Loucy (cell line): ENCODE data around the gene UBR1.

Experiments
- H2AFZ ChIP-seq: fragments of 200-600 bp; sonication (generic); 2 replicates; pipeline ENCODE4 v1.6.0; 2016; ENCODE audit warnings: antibody characterized with exemption, mild to moderate bottlenecking, low read length, moderate library complexity
- H3F3A ChIP-seq: fragments of 200-600 bp; 2 replicates; pipeline ENCODE4 v1.6.0; 2016; ENCODE audit warnings: antibody characterized with exemption, low read depth, mild to moderate bottlenecking
- H3K27me3 ChIP-seq: fragments of 200-600 bp; sonication (generic); 2 replicates; pipeline ENCODE4 v1.6.1; 2014; ENCODE audit warnings: low read length, mild to moderate bottlenecking; ENCODE audit not compliant: insufficient read depth, poor library complexity, severe bottlenecking
- H3K36me3 ChIP-seq: fragments of 200-600 bp; sonication (generic); 2 replicates; pipeline ENCODE4 v1.6.1; 2016; ENCODE audit warnings: low read length; ENCODE audit not compliant: insufficient read depth
- H3K4me1 ChIP-seq: fragments of 200-600 bp; sonication (generic); 2 replicates; pipeline ENCODE4 v1.5.1; 2014; ENCODE audit warnings: low read length, mild to moderate bottlenecking; ENCODE audit not compliant: insufficient read depth, poor library complexity, severe bottlenecking
- H3K4me2 ChIP-seq: fragments of 200-600 bp; sonication (generic); 2 replicates; pipeline ENCODE4 v1.6.0; 2014; ENCODE audit warnings: antibody characterized with exemption, low read length, low read depth, mild to moderate bottlenecking; ENCODE audit not compliant: poor library complexity, severe bottlenecking
- H3K4me3 ChIP-seq: fragments of 200-600 bp; sonication (generic); 2 replicates; pipeline ENCODE4 v1.5.1; 2014; ENCODE audit warnings: low read length, mild to moderate bottlenecking, mixed read lengths; ENCODE audit not compliant: poor library complexity, severe bottlenecking
- H3K79me2 ChIP-seq: fragments of 200-600 bp; sonication (generic); 2 replicates; pipeline ENCODE4 v1.6.1; 2014; ENCODE audit warnings: low read length; ENCODE audit not compliant: insufficient read depth
- H3K9ac ChIP-seq: fragments of 200-600 bp; sonication (generic); 2 replicates; pipeline ENCODE4 v1.6.0; 2014; ENCODE audit warnings: mild to moderate bottlenecking, low read depth, low read length, moderate library complexity; ENCODE audit not compliant: poor library complexity, severe bottlenecking
- H3K9me2 ChIP-seq: fragments of 200-600 bp; sonication (generic); replicated peaks from 2 replicates; pipeline ENCODE4 v1.6.1; 2016; ENCODE audit warnings: low read depth, low read length, mixed read lengths
- H3K9me3 ChIP-seq: fragments of 200-600 bp; sonication (generic); 2 replicates; pipeline ENCODE4 v1.6.1; 2014; ENCODE audit warnings: mild to moderate bottlenecking, antibody characterized with exemption, low read length, low read depth; ENCODE audit not compliant: insufficient read depth
- H4K20me1 ChIP-seq: fragments of 200-600 bp; sonication (generic); 2 replicates; pipeline ENCODE4 v1.6.0; 2014; ENCODE audit warnings: antibody characterized with exemption, low read length, mild to moderate bottlenecking; ENCODE audit not compliant: insufficient read depth, poor library complexity, severe bottlenecking
- EZH2phosphoT487 ChIP-seq: fragments of 200-600 bp; IDR thresholded peaks from 2 replicates; pipeline ENCODE4 v1.6.1; 2018; ENCODE audit warnings: antibody characterized with exemption, mild to moderate bottlenecking, moderate library complexity, borderline replicate concordance
- TF ChIP-seq, protein P1 (sequence below): fragments of 200-600 bp; sonication (generic); conservative IDR thresholded peaks from 2 replicates; pipeline ENCODE4 v1.5.1; 2014; ENCODE audit warnings: mild to moderate bottlenecking, antibody characterized with exemption, low read length

The UBR1 gene

DNA sequence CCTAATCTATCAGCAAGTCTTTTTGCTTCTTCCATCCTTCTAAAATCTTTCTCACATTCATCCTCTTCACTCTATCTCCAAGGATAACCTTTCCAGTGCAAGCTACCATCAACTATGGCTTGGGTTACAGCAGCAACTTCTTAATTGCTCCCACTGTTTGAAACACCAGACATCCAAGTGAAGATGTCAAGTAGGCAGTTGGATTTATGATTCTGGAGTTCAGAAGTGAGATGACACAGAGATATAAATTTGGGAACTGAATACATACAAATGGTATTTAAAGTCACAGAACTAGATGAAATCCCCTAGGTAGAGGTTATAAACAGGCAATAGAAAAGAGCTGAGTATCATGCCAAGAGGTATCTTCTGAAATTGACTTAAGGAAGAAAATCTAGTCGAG lies 3.7 kb downstream of the UBR1 start:
- no peaks in the 10 kb centered on the region; the same call in 1 of the 2 replicates for H3K36me3 ChIP-seq
- H3F3A ChIP-seq = no peaks in the 10 kb centered on the region
- TF ChIP-seq, protein P1, sequence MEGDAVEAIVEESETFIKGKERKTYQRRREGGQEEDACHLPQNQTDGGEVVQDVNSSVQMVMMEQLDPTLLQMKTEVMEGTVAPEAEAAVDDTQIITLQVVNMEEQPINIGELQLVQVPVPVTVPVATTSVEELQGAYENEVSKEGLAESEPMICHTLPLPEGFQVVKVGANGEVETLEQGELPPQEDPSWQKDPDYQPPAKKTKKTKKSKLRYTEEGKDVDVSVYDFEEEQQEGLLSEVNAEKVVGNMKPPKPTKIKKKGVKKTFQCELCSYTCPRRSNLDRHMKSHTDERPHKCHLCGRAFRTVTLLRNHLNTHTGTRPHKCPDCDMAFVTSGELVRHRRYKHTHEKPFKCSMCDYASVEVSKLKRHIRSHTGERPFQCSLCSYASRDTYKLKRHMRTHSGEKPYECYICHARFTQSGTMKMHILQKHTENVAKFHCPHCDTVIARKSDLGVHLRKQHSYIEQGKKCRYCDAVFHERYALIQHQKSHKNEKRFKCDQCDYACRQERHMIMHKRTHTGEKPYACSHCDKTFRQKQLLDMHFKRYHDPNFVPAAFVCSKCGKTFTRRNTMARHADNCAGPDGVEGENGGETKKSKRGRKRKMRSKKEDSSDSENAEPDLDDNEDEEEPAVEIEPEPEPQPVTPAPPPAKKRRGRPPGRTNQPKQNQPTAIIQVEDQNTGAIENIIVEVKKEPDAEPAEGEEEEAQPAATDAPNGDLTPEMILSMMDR = no peak
- TF ChIP-seq EZH2phosphoT487 = no peak
- H3K4me1 ChIP-seq = peaks cover 49% of the 10 kb centered on the region
- H3K9ac ChIP-seq = no peak overlapping the region
- peak overlapping the region; percentile 33 for H3K4me3 ChIP-seq
- peaks cover 89% of the 10 kb centered on the region for H3K79me2 ChIP-seq
- H2AFZ ChIP-seq = no peak overlapping the region
- no peaks in the 10 kb centered on the region for H3K27me3 ChIP-seq
- H4K20me1 ChIP-seq = peaks cover 28% of the 10 kb centered on the region
- peak overlapping the region; percentile 99 for H3K4me2 ChIP-seq
- H3K9me3 ChIP-seq = no peaks in the 10 kb centered on the region
- H3K9me2 ChIP-seq = no peaks in the 10 kb centered on the region

DNA sequence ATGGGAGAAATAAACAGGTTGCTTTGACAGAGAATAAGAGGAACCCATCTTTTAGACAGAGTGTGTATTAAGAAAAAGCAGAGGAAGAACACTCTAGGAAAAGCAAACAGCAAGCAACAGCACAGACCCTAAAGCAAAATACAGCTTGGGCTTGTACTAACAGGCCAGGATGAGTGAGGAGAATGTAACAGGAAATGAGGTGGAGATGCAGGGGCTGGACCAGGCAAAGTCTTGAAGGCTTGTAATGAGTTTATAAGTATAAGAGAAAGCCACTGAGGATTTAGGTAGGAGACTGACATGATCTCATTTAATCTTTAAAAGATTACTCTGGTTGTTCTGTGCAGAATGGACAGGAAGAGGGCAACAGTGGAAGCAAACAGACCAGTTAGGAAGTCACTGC lies 4.9 kb downstream of the UBR1 start:
- no peaks in the 10 kb centered on the region for H3K27me3 ChIP-seq
- peak overlapping the region; percentile 68 for H3K4me2 ChIP-seq
- H3K4me1 ChIP-seq = peaks cover 42% of the 10 kb centered on the region
- H4K20me1 ChIP-seq = peaks cover 33% of the 10 kb centered on the region
- peak overlapping the region; percentile 34 for H3K9ac ChIP-seq
- H3K9me2 ChIP-seq = no peaks in the 10 kb centered on the region
- H2AFZ ChIP-seq = no peak overlapping the region
- TF ChIP-seq EZH2phosphoT487 = no peak
- TF ChIP-seq, protein P1 = no peak
- H3F3A ChIP-seq = no peaks in the 10 kb centered on the region
- peaks cover 96% of the 10 kb centered on the region for H3K79me2 ChIP-seq
- no peaks in the 10 kb centered on the region; the same call in 1 of the 2 replicates for H3K36me3 ChIP-seq
- peak overlapping the region; percentile 36 for H3K4me3 ChIP-seq
- no peaks in the 10 kb centered on the region for H3K9me3 ChIP-seq

DNA sequence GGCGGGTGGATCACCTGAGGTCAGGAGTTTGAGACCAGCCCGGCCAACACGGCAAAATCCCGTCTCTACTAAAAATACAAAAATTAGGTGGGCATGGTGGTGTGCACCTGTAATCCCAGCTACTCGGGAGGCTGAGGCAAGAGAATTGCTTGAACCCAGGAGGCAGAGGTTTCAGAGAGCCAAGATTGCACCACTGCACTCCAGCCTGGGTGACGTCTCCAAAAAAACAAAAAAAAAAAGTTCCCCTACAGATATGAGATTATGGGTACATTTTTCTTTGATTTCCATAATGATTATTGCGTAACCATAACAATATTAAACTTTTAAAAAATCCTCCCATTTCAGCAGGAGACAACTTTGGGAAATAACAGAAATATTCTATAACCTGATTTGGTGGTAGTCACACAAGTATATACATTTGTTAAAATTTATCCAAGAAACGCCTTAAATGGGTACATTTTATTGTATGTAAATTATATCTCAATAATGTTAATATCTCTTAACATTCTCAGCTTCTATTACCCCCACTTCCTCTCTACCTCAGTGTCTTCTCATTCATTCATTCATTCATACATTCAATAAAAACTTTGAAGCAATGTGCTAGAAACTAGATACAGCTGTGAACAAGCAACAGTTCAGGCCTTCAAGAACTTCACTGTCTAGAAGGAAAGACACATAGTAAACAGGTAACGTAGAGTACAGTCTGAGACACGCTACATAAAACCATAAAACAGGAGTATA lies 6.6 kb downstream of the UBR1 start:
- Histone ChIP-seq H3K27me3 (no peaks in the 10 kb centered on the region), H3K4me2 (peak overlapping the region; percentile 68), H3K79me2 (peaks cover 96% of the 10 kb centered on the region), H3K4me3 (no peak overlapping the region), H3K9me2 (no peaks in the 10 kb centered on the region), H2AFZ (no peak overlapping the region), H3K9me3 (no peaks in the 10 kb centered on the region), H3K36me3 (no peaks in the 10 kb centered on the region; the same call in 1 of the 2 replicates), H3K4me1 (peaks cover 52% of the 10 kb centered on the region), H4K20me1 (peaks cover 38% of the 10 kb centered on the region), H3K9ac (no peak overlapping the region), H3F3A (no peaks in the 10 kb centered on the region)
- no peak for TF ChIP-seq EZH2phosphoT487
- TF ChIP-seq, protein P1 = no peak
